Liver (tissue), 9 donors: Measurements from ENCODE around the gene DIPK1B. TPM values are rescaled to one million over a fixed set of nuclear protein-coding genes. Genes with fewer than 3 reads are reported as not detected.

Source experiments
- DNase-seq: peaks from one replicate; pipeline ENCODE4 v3.0.0-alpha.2; 2017; ENCODE audit warnings: low spot score
- H3K27ac ChIP-seq, 2 donors: one replicate each; pipeline ENCODE4 v1.7.0; 2013; ENCODE audit warnings: inconsistent platforms in 2 of 2, low read length in 2 of 2, control low read depth in 1 of 2, low read depth in 1 of 2, mild to moderate bottlenecking in 1 of 2
- H3K27me3 ChIP-seq, 4 donors: one replicate each; pipeline versions ENCODE4 v1.6.1 to v1.7.0; 2013; ENCODE audit warnings: low read length in 3 of 4, inconsistent platforms in 1 of 4, mild to moderate bottlenecking in 1 of 4, moderate library complexity in 1 of 4; ENCODE audit not compliant: control insufficient read depth in 4 of 4, insufficient read depth in 4 of 4
- H3K36me3 ChIP-seq, 4 donors: one replicate each; pipeline versions ENCODE4 v1.6.1 to v1.7.0; 2013; ENCODE audit warnings: low read length in 3 of 4, mild to moderate bottlenecking in 3 of 4, low read depth in 1 of 4, moderate library complexity in 1 of 4; ENCODE audit not compliant: control insufficient read depth in 4 of 4, insufficient read depth in 3 of 4
- H3K4me1 ChIP-seq, 4 donors: one replicate each; pipeline versions ENCODE4 v1.6.1 to v1.7.0; 2013; ENCODE audit warnings: low read length in 3 of 4, mild to moderate bottlenecking in 3 of 4, moderate library complexity in 1 of 4; ENCODE audit not compliant: control insufficient read depth in 4 of 4, insufficient read depth in 4 of 4
- H3K4me3 ChIP-seq, 3 donors: one replicate each; pipeline versions ENCODE4 v1.6.1 to v1.7.0; 2013; ENCODE audit warnings: low read length in 3 of 3, control low read depth in 1 of 3, low read depth in 1 of 3, mild to moderate bottlenecking in 1 of 3
- H3K9ac ChIP-seq, 2 donors: one replicate each; pipeline ENCODE4 v1.7.0; 2013; ENCODE audit warnings: low read length in 2 of 2, mild to moderate bottlenecking in 2 of 2, moderate library complexity in 2 of 2, control low read depth in 1 of 2, low read depth in 1 of 2
- H3K9me3 ChIP-seq, 4 donors: one replicate each; pipeline versions ENCODE4 v1.6.1 to v1.7.0; 2013; ENCODE audit warnings: low read length in 3 of 4; ENCODE audit not compliant: control insufficient read depth in 4 of 4
- ATF3 ChIP-seq: IDR thresholded peaks from 2 replicates; pipeline ENCODE4 v1.6.1; 2016; ENCODE audit warnings: antibody characterized with exemption
- EGR1 ChIP-seq, 2 donors: IDR thresholded peaks; 2 replicates each; pipeline ENCODE4 v1.6.1; 2016 to 2018; ENCODE audit warnings: antibody characterized with exemption in 2 of 2, low read depth in 2 of 2
- FOXA1 ChIP-seq: IDR thresholded peaks from 2 replicates; pipeline ENCODE4 v1.6.1; 2016; ENCODE audit warnings: antibody characterized with exemption
- FOXA2 ChIP-seq: IDR thresholded peaks from 2 replicates; pipeline ENCODE4 v1.6.1; 2016; ENCODE audit warnings: antibody characterized with exemption
- GABPA ChIP-seq, 2 donors: IDR thresholded peaks in 1 of 2; conservative IDR thresholded peaks in 1 of 2; 2 replicates each; pipeline ENCODE4 v1.6.1; 2016; ENCODE audit warnings: antibody characterized with exemption in 2 of 2, mild to moderate bottlenecking in 1 of 2, moderate library complexity in 1 of 2
- HNF4A ChIP-seq, 2 donors: conservative IDR thresholded peaks; 2 replicates each; pipeline ENCODE4 v1.6.1; 2016; ENCODE audit warnings: antibody characterized with exemption in 2 of 2, mild to moderate bottlenecking in 2 of 2
- HNF4G ChIP-seq: IDR thresholded peaks from 2 replicates; pipeline ENCODE4 v1.6.1; 2016; ENCODE audit warnings: antibody characterized with exemption
- JUND ChIP-seq, 2 donors: IDR thresholded peaks; 2 replicates each; pipeline ENCODE4 v1.6.1; 2016; ENCODE audit warnings: antibody characterized with exemption in 2 of 2
- NR2F2 ChIP-seq: IDR thresholded peaks from 2 replicates; pipeline ENCODE4 v1.6.1; 2016; ENCODE audit warnings: antibody characterized with exemption
- RAD21 ChIP-seq, 2 donors: IDR thresholded peaks; 2 replicates each; pipeline ENCODE4 v1.6.1; 2016; ENCODE audit warnings: antibody characterized with exemption in 2 of 2, mild to moderate bottlenecking in 2 of 2
- REST ChIP-seq: IDR thresholded peaks from 2 replicates; pipeline ENCODE4 v1.6.1; 2016; ENCODE audit warnings: antibody characterized with exemption, mild to moderate bottlenecking
- RXRA ChIP-seq, 2 donors: IDR thresholded peaks; 2 replicates each; pipeline ENCODE4 v1.6.1; 2017 to 2018; ENCODE audit warnings: antibody characterized with exemption in 2 of 2, mild to moderate bottlenecking in 1 of 2
- SP1 ChIP-seq: IDR thresholded peaks from 2 replicates; pipeline ENCODE4 v1.6.1; 2018; ENCODE audit warnings: antibody characterized with exemption, mild to moderate bottlenecking
- TAF1 ChIP-seq: conservative IDR thresholded peaks from 2 replicates; pipeline ENCODE4 v1.6.1; 2016; ENCODE audit warnings: antibody characterized with exemption, mild to moderate bottlenecking
- YY1 ChIP-seq: IDR thresholded peaks from 2 replicates; pipeline ENCODE4 v1.6.1; 2016; ENCODE audit warnings: antibody characterized with exemption, mild to moderate bottlenecking
- ZBTB33 ChIP-seq: IDR thresholded peaks from 2 replicates; pipeline ENCODE4 v1.6.1; 2016; ENCODE audit warnings: antibody characterized with exemption
- WGBS: extraction: QIAGEN DNeasy Blood & Tissue Kit; methylation state at CpG from one replicate; pipeline ENCODE4 v1.1.7; 2013; 5-methylcytosine and 5-hydroxymethylcytosine counted together
- polyA plus RNA-seq, 2 donors: library from polyadenylated mRNA; stranded (reverse) in 1 of 2; unstranded in 1 of 2; fragments of 200-250 nt in 1 of 2; fragments of >200 nt in 1 of 2; fragmentation: Nextera tagmentation in 1 of 2; extraction: Ambion mirVana in 1 of 2; gene quantifications; one replicate each; pipeline versions ENCODE4 v1.2.1 to v1.2.3, GENCODE V29; 2013 to 2015
- total RNA-seq, 2 donors: library from RNA; depleted of rRNA; stranded (reverse); fragments of >200 nt; gene quantifications; one replicate each; pipeline ENCODE4 v1.2.3, GENCODE V29; 2014
- TF ChIP-seq, protein P1 (sequence below): IDR thresholded peaks from 2 replicates; pipeline ENCODE4 v1.6.1; 2016; ENCODE audit warnings: antibody characterized with exemption
- TF ChIP-seq, protein P2 (sequence below): fragments of 150-350 bp; IDR thresholded peaks from 2 replicates; pipeline ENCODE4 v1.5.1; 2017; ENCODE audit warnings: improper control_type of control experiment, low read depth, low read length; ENCODE audit not compliant: missing input control
- donor health status: healthy.
- donor health status: healthy.
- donor health status: healthy.
- donor health status: healthy.
- donor health status: healthy.

DIPK1B gene
- total and polyA plus RNA-seq, 4 donors = 2.3 to 19.7 (median 5.2) TPM

GRCh38 chr9:136700304-136700703, 12.1 kb upstream of the DIPK1B start:
- DNase-seq = no peak
- Histone ChIP-seq H3K4me1 (peaks cover 16 to 38% (median 32%) of the 10 kb centered on the region in 4 donors), H3K36me3 (no peaks in the 10 kb centered on the region), H3K4me3 (no peak overlapping the region), H3K27ac (no peak overlapping the region), H3K9ac (no peak overlapping the region), H3K9me3 (no peaks in the 10 kb centered on the region), H3K27me3 (no peaks in the 10 kb centered on the region)
- TF ChIP-seq HNF4A (conservative IDR thresholded peaks at IDR 0.05) (no peak), FOXA2 (no peak), FOXA1 (no peak), JUND (IDR thresholded peaks at IDR 0.05) (no peak), YY1 (no peak), RAD21 (IDR thresholded peaks at IDR 0.05) (no peak), ZBTB33 (no peak), NR2F2 (no peak), ATF3 (no peak), EGR1 (IDR thresholded peaks at IDR 0.05; ENCODE audit: low read depth in 2 of 2) (no peak), TAF1 (no peak), GABPA (IDR thresholded peaks at IDR 0.05 in 1 of 2, conservative IDR thresholded peaks at IDR 0.05 in 1 of 2) (no peak), SP1 (no peak), HNF4G (no peak)
- TF ChIP-seq, protein P1, sequence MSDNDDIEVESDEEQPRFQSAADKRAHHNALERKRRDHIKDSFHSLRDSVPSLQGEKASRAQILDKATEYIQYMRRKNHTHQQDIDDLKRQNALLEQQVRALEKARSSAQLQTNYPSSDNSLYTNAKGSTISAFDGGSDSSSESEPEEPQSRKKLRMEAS = no peak
- TF ChIP-seq, protein P2, sequence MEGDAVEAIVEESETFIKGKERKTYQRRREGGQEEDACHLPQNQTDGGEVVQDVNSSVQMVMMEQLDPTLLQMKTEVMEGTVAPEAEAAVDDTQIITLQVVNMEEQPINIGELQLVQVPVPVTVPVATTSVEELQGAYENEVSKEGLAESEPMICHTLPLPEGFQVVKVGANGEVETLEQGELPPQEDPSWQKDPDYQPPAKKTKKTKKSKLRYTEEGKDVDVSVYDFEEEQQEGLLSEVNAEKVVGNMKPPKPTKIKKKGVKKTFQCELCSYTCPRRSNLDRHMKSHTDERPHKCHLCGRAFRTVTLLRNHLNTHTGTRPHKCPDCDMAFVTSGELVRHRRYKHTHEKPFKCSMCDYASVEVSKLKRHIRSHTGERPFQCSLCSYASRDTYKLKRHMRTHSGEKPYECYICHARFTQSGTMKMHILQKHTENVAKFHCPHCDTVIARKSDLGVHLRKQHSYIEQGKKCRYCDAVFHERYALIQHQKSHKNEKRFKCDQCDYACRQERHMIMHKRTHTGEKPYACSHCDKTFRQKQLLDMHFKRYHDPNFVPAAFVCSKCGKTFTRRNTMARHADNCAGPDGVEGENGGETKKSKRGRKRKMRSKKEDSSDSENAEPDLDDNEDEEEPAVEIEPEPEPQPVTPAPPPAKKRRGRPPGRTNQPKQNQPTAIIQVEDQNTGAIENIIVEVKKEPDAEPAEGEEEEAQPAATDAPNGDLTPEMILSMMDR = no peak
- WGBS = 90% methylated on average over 13 of the region's 13 CpGs

DNA sequence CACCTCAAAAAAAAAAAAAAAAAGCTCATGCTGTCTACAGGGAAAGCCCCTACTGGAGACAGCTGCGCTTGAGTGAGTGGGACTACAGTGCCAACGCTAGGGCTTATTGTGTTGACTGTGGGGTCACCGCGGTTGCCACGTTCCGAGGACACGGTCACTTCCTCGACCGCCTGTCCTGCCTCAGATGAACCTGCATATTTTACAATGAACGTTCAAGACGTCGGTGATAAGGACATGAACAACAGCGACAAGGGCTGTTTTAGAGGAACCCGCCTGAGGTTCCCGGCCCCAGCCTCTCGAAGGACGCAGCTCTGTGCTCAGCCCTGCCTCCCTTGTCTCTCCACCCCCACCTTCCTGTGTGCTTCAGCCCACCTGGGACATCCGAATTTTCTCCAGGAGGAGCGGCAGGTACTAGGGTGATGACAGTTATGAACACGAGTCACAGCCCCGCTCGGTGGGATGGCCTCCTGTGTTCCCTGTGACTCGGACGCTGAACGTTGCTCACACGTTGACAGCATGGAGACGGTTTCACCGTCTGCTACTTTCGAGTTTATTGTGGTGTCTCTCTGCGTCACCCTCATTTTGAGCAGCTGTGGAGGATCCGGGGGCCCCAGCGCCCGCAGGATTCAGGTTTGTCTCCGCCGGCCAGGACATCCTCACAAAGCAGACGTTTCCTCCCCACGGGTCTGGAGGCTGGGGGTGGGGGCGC, 11.3 kb upstream of the DIPK1B start:
- Histone ChIP-seq H3K9ac (no peak overlapping the region), H3K36me3 (no peaks in the 10 kb centered on the region), H3K4me1 (peaks cover 13 to 30% (median 24%) of the 10 kb centered on the region in 4 donors), H3K9me3 (no peaks in the 10 kb centered on the region), H3K27me3 (no peaks in the 10 kb centered on the region), H3K4me3 (no peak overlapping the region), H3K27ac (no peak overlapping the region)
- no peak for TF ChIP-seq YY1
- TF ChIP-seq, protein P2 = no peak
- TF ChIP-seq SP1 = no peak
- TF ChIP-seq NR2F2 = no peak
- no peak for TF ChIP-seq HNF4G
- TF ChIP-seq, protein P1 = no peak
- no peak for TF ChIP-seq ATF3
- no peak for TF ChIP-seq HNF4A (conservative IDR thresholded peaks at IDR 0.05)
- TF ChIP-seq GABPA (IDR thresholded peaks at IDR 0.05 in 1 of 2, conservative IDR thresholded peaks at IDR 0.05 in 1 of 2) = no peak
- no peak for TF ChIP-seq EGR1 (IDR thresholded peaks at IDR 0.05; ENCODE audit: low read depth in 2 of 2)
- no peak for TF ChIP-seq TAF1
- TF ChIP-seq JUND (IDR thresholded peaks at IDR 0.05) = no peak
- TF ChIP-seq FOXA2 = no peak
- no peak for TF ChIP-seq RXRA (IDR thresholded peaks at IDR 0.05)
- no peak for TF ChIP-seq REST
- no peak for DNase-seq
- 61% methylated on average over 38 of the region's 38 CpGs for WGBS
